GM12873 (cell line): ENCODE results near the gene FRMD4A.

ENCODE experiments used
- TF ChIP-seq, protein P1 (sequence below): IDR thresholded peaks from 2 replicates; pipeline ENCODE4 v1.5.1; 2012; ENCODE audit warnings: low read depth, mild to moderate bottlenecking, moderate library complexity, low read length, control low read depth; ENCODE audit not compliant: insufficient read depth; ENCODE audit errors: missing control alignments

The FRMD4A gene

DNA sequence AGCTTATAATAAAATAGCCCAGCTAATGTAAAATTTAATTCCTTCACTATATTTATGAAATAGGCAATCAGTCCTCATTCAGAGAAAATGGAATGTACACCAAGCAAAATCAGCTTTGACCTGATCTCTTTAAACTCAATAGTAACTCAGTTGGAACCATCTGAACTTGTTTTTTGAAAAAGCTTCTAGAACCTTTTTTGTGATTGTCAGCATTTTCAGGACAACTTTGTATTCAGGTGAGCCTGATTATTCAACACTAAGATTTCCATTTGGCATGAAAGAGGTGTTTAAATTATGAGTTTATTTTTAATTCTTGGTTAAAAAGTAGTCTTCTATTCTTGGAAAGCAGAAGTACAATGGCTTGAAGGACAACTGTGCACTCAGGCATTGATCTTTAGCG lies 89.5 kb downstream of the FRMD4A start:
- TF ChIP-seq, protein P1, sequence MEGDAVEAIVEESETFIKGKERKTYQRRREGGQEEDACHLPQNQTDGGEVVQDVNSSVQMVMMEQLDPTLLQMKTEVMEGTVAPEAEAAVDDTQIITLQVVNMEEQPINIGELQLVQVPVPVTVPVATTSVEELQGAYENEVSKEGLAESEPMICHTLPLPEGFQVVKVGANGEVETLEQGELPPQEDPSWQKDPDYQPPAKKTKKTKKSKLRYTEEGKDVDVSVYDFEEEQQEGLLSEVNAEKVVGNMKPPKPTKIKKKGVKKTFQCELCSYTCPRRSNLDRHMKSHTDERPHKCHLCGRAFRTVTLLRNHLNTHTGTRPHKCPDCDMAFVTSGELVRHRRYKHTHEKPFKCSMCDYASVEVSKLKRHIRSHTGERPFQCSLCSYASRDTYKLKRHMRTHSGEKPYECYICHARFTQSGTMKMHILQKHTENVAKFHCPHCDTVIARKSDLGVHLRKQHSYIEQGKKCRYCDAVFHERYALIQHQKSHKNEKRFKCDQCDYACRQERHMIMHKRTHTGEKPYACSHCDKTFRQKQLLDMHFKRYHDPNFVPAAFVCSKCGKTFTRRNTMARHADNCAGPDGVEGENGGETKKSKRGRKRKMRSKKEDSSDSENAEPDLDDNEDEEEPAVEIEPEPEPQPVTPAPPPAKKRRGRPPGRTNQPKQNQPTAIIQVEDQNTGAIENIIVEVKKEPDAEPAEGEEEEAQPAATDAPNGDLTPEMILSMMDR, result no peak

GRCh38 chr10:14240253-14241189 lies 90.2 kb downstream of the FRMD4A start:
- TF ChIP-seq, protein P1, result no peak

DNA sequence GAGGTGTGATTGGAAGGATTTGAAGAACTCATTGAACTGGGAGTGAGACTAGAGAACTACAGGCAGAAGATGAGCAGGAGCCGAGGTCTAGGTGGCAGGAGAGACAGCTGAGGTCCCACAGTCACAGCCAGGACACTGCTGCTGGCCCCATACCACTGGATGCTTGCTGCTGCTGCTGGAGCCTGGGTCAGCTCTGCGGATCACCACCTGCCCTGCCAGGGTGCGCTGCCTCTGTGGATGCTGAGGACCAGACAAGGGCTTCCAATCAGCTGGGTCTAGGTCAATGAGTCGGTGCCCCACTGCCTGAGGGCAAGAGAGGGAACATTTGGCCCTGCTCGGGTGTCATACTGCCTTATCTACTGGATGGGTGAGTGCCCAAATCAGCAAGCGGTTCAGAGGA lies 94.4 kb downstream of the FRMD4A start:
- TF ChIP-seq, protein P1, result no peak

GRCh38 chr10:14235566-14236195 lies 95.0 kb downstream of the FRMD4A start:
- TF ChIP-seq, protein P1, result no peak

DNA sequence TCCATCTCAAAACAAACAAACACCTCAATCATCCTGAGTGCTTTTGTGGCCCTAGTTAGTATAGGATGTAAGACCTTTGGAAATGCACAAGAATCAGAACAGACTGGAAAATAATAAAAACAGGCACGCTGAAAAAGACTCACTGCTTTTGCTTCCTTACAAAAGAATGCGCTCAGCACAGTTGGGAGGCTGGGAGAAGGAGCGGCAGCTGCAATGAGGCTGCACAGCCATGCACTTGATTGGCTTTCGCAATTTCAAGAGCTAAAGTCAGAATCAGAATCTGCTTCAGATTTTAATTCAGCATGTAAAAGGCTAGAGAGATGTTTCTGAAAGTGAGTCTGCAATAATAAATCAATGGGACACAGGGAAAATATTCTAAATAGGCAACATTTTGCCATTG lies 97.2 kb downstream of the FRMD4A start:
- TF ChIP-seq, protein P1, result no peak

- TF ChIP-seq, protein P1, result no peak
These were observed 105.3 kb downstream of the FRMD4A start for GRCh38 chr10:14225379-14225778.

DNA sequence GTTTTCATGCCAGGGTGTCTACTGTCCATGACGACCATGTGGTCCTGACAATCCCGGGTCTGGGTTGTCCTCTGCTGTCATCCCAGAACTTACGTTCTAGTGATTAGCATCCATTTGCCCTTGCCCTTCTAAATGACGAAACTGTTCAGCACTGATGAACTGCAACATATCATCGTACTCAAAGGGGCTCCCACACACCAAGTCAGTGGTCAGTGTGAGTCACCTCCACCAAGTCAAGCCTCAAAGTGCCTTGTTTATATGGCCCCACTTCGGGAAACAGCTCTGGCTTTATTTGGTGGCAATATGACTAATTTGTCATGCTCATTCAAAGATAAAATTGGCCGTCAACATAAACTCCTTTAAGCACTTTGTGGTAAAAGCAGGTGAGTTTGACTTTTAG lies 110.7 kb downstream of the FRMD4A start:
- TF ChIP-seq, protein P1, result no peak
